NCI-H2107 (cell line): ENCODE data around the gene CSNK1G2.

Experiments used
- DNase-seq: peaks from one replicate; lab custom pipeline; 2025; lab: John Stamatoyannopoulos, UW

Gene CSNK1G2

DNA sequence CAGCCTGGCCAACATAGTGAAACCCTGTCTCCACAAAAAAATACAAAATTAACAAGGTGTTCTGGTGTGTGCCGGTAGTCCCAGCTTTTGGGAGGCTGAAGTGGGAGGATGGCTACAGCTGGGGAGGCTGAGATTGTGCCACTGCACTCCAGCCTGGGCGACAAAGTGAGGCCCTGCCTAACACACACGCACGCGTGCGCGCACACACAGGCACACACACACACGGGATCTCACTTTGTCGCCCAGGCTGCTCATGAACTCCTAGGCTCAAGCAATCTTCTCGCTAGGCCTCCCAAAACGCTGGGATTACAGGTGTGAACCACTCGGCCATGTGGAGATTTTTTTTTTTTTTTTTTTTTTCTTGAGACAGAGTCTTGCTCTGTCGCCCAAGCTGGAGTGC lies 77.8 kb downstream of the CSNK1G2 start:
- no peak for DNase-seq

DNA sequence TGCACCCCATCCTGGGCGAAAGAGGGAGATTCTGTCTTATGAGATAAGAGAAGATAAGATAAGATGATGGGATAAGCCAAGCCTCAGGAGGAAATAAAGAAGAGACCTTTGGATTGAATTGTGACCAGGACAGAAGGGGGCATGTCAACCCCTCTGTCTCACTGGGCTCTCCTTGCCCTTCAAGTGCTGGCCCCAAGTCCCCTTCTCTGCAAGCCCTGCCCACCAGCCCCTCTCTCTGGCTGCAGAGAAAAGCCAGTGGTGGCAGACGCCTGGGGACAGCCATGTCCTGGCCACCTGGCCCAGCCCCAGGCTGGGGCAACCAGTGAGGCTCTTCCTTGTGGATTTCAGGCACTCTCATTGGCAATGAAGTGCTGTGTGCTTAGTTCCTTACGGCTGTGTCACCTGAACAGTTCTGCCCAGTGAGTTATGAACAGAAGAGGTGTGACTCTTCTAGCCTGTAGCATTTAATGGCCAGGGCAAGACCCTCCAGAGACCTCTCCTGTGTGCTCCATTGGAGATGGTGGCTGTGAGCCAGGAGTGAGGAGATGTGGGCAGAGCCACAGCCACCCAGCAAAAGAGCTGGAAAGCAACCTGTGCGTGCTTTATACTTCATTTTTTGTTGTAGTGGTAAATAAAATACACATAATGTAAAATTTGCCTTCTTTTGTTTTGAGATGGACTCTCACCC lies 80.6 kb downstream of the CSNK1G2 start:
- DNase-seq, result no peak

DNA sequence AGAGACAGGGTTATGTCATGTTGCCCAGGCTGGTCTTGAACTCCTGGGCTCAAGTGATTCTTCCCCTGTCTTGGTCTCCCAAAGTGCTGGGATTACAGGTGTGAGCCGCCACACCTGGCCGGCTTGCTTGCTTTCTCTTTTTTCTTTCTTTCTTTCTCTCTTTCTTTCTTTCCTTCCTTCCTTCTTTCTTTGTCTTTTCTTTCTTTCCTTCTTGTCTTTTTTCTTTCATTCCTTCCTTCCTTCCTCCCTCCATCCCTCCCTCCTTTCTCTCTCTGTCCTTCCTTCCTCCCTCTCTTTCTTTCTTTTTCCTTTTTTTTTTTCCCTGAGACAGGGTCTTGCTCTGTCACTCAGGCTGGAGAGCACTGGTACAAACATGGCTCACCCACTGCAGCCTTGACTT lies 81.3 kb downstream of the CSNK1G2 start:
- DNase-seq, result no peak

DNA sequence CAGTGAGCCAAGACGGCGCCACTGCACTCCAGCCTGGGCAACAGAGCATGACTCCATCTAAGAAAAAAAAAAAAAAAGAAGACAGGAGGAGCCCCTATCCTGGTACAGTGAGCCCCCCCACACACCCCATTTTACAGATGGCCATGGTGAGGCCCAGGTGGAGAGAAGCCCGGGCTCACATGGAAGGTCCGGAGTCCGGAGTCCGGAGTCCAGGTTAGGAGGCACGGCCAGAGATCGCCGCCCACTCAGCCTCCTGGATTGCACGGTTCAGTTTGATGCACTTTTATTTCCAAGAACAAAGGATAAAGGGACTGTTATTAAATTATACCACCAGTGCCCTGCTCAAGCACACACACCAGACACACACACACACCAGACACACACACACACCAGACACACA lies 85.8 kb downstream of the CSNK1G2 start:
- DNase-seq, result no peak

DNA sequence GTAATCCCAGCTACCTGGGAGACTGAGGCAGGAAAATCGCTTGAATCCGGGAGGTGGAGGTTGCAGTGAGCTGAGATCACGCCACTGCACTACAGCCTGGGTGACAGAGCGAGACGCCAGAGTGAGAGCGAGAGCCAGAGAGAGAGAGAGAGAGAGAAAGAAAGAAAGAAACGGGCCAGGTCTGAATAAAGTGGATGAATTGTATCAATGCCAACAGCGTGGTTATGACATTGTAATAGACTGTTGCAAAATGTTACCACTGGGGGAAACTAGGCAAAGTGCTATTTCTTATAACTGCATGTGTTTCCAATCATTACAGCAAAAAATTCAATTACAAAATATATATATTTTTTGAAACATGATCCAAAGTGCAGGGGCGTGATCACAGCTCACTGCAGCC lies 86.4 kb downstream of the CSNK1G2 start:
- no peak for DNase-seq
